MM.1S (cell line): ENCODE results near the gene ERCC8.

Source experiments
- CTCF ChIP-seq: fragments of 300-600 bp; sonication (generic); IDR thresholded peaks from 2 replicates; pipeline ENCODE4 v1.5.1; 2016; ENCODE audit warnings: antibody characterized with exemption, low read length, mixed read lengths
- EZH2 ChIP-seq: fragments of 300-600 bp; sonication (generic); optimal IDR thresholded peaks from 2 replicates; pipeline ENCODE3; 2017; ENCODE audit warnings: low read depth, mild to moderate bottlenecking, antibody characterized with exemption, low read length, mixed read lengths
- EZH2phosphoT487 ChIP-seq: fragments of 300-600 bp; sonication (generic); IDR thresholded peaks from 2 replicates; pipeline ENCODE4 v1.6.1; 2018; ENCODE audit warnings: antibody characterized with exemption, low read length

DNA sequence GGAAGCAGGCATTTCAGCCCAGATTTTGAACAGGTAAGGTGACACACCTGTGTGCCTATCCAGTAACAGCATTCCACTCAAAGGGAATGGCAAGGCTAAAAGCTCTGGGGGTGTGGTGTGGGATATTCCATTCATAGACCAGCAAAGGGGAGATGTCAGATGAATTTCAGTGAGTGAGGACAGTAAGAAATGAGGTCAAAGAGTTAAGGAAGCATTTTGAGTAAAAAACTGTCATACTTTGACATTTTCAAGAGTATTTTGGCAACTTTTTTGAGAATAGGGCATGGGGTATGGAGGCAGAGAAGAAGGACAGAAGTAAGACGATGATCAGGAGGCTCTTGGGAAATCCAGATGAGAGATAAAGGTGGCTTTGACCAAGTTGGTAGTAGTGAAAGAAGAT is 98.6 kb downstream of the ERCC8 start:
- TF ChIP-seq CTCF (no peak), EZH2 (no peak), EZH2phosphoT487 (no peak)
